Measurements from ENCODE around the gene SEZ6L.

The SEZ6L gene

DNA sequence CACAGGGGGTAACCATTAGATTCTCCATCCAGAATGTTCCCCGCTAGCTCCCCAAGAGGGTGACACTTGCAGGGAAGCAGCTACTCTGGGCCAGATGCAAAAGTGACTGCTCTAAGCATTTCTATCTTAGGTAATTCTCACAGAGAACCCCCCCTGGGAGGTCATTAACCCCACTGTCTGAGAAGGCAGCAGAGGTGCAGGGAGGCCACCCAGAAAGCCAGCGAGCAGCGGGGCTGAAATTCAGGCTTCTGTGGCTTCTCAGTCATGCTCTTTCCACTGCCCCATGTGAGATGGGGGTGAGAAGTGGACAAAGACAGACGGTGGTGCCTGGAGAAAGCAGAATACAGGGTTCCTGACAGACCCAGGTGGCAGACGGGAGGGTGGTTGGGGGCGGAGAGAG, 145.4 kb downstream of the SEZ6L start:
- CTCF ChIA-PET, result no interaction called here
- no peaks in the 10 kb centered on the region for H3K4me1 Mint-ChIP-seq
- no peak overlapping the region for H3K4me3 Mint-ChIP-seq
- no peak overlapping the region for H3K27ac Mint-ChIP-seq
- no peaks in the 10 kb centered on the region for H3K9me3 Mint-ChIP-seq
- peaks cover 30% of the 10 kb centered on the region for H3K27me3 Mint-ChIP-seq
- no peak for DNase-seq
- no peaks in the 10 kb centered on the region for H3K36me3 Mint-ChIP-seq

DNA sequence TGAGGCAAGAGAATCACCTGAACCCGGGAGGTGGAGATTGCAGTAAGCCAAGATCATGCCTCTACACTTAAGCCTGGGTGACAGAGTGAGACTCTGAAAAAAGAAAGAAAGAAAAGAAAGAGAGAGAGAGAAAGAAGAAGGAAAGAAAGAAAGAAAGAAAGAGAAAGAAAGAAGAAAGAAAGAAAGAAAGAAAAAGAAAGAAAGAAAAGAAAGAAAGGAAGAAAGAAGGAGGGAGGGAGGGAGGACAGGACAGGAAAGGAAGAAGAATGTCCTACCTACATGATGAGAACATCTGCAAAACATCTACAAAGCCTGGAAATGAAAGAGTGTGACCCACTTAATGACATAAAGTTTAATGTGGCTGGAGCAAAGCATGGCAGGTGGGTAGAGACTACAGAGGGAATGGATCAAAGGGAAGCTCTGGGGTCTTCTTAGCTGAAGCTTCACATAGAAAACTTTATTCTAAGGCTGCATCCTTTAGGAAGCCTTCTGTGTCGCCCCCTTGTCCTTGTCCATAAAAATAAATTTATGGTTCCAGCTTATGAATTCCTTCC, 147.5 kb downstream of the SEZ6L start:
- CTCF ChIA-PET, result interaction anchor here (0.5 kb wide), 1 partner anchor 1177 kb away, joined by 3 read pairs; no protein-coding TSS in a partner anchor
- Mint-ChIP-seq H3K9me3 (no peaks in the 10 kb centered on the region), H3K27me3 (peaks cover 30% of the 10 kb centered on the region), H3K4me1 (no peaks in the 10 kb centered on the region), H3K27ac (no peak overlapping the region), H3K36me3 (no peaks in the 10 kb centered on the region), H3K4me3 (no peak overlapping the region)
- DNase-seq, result no peak

DNA sequence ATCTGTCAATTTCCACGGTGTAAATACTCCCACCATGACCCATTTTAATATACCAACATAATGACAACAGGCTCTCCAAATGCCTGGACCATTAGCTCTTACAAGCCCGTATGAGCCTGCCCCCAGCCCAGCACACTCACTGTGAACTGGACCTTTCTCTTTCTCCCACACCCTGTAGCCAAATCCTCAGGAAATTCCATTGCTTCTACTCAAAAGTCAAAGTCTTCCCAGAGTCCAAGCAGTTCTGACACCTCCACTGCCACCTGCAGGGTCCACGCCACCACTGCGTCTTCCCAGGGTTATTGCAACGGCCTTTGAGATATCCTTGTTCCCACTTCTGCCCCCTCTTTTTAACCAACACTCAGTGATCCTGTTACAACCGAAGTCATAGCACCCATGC, 149.7 kb downstream of the SEZ6L start:
- Mint-ChIP-seq H3K36me3 (no peaks in the 10 kb centered on the region), H3K4me1 (no peaks in the 10 kb centered on the region), H3K27ac (no peak overlapping the region), H3K9me3 (no peaks in the 10 kb centered on the region), H3K27me3 (peaks cover 30% of the 10 kb centered on the region), H3K4me3 (no peak overlapping the region)
- CTCF ChIA-PET, result interaction anchor here (0.6 kb wide), 1 partner anchor 222 kb away, joined by 3 read pairs; no protein-coding TSS in a partner anchor
- DNase-seq, result no peak

DNA sequence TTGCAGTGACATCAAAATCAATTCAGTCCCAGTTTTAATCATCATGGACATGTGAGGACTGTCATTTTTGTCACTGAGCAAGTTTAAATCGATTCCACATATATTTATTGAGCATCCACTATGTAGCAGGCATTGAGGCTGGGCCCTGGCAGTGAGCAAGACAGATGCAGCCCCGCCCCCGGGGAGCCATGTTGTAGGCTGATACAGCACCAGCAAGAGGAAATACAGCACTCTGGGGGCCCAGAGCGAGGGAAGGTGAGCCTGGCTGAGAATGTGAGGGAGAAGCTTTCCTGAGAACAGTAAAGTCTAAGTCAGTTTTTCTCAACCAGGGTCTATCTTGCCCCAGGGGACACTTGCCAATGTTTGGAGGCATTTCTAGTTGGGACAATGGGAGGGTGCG, 151.2 kb downstream of the SEZ6L start:
- peaks cover 17% of the 10 kb centered on the region for H3K27me3 Mint-ChIP-seq
- H3K27ac Mint-ChIP-seq, result no peak overlapping the region
- H3K4me3 Mint-ChIP-seq, result no peak overlapping the region
- no peaks in the 10 kb centered on the region for H3K9me3 Mint-ChIP-seq
- H3K36me3 Mint-ChIP-seq, result no peaks in the 10 kb centered on the region
- no peaks in the 10 kb centered on the region for H3K4me1 Mint-ChIP-seq
- CTCF ChIA-PET, result interaction anchor here (1.4 kb wide), 1 partner anchor 10 kb away, joined by 4 read pairs; no protein-coding TSS in a partner anchor
- DNase-seq, result no peak

DNA sequence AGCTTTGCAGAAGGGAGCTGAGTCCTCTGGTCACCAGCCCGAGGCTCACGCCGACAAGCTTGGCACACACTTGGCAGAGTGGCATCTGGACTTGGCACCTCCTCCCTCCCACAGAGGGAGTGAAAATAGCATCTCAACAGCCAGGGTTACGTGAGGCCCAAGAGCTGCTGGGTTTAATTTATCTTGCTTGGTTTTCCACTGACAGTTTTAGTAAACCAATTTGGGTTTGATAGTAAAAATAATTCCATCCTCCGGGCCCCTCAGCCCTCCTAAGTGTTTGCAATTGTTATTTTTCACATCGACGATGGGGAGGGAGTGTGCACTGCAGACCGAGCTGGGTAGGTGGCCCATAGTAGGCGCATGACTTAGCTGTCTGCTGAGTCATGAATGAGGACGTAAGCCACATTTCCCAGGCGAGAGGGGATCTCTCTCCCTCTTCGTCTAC, 152.2 kb downstream of the SEZ6L start:
- no peaks in the 10 kb centered on the region for H3K36me3 Mint-ChIP-seq
- no peak for DNase-seq
- H3K9me3 Mint-ChIP-seq, result no peaks in the 10 kb centered on the region
- CTCF ChIA-PET, result interaction anchor here (1.4 kb wide), 1 partner anchor 9 kb away, joined by 4 read pairs; no protein-coding TSS in a partner anchor
- no peak overlapping the region for H3K4me3 Mint-ChIP-seq
- H3K4me1 Mint-ChIP-seq, result no peaks in the 10 kb centered on the region
- H3K27me3 Mint-ChIP-seq, result peaks cover 10% of the 10 kb centered on the region
- no peak overlapping the region for H3K27ac Mint-ChIP-seq

DNA sequence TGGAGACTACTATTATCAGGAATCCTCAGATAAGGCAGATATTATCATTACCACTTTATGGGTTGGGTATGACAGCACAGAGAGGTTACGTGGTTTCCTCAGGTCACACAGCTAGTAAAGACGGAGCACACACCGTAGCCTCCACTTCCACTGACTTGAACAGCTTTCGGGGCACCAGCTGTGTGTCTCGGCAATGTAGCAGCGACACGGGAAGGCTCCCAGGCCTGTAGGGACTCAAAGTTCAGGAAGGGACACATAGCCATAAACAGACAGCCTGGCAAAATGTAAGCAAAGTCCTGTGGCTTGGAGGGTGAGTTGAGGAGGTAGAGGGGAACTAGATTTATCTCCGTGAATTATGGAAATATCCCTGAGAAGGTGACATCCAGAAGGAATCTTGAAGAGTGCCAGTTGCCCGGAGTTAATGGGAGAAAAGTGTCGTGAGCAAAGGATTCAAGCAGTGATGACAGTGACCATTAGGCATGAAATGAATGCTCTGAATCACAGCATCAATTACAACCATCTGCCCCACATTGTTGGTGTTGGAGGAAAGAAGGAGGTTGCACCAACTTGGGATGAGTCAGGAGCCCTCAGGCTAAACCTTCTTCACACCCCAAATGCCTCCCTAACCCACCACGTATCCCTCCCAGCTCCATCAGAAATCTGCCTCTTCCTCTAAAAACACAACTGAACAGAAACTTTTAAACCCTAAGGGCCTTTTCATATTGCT, 153.1 kb downstream of the SEZ6L start:
- Mint-ChIP-seq H3K27ac (no peak overlapping the region), H3K4me1 (no peaks in the 10 kb centered on the region), H3K36me3 (no peaks in the 10 kb centered on the region), H3K4me3 (no peak overlapping the region), H3K27me3 (peaks cover 4% of the 10 kb centered on the region), H3K9me3 (no peaks in the 10 kb centered on the region)
- DNase-seq, result no peak
- CTCF ChIA-PET, result interaction anchor here (1.5 kb wide), 1 partner anchor 9 kb away, joined by 4 read pairs; no protein-coding TSS in a partner anchor

DNA sequence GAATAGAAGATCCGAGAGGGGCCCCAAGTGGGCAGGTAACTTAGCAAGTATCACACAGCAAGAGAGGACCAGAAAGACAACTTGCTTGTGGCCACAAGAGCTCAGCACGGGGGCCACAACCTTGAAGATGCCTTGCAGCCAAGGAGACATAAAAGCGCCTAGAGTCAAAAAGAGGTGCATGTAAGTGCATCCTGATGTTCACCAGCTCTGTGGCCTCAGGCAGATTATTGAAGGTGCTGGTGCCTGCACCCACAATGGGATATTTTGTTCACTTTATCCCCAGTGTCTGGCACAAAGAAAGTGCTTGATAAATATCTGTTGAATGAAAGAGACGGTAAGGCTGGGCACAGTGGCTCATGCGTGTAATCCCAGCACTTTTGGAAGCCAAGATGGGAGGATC, 153.8 kb downstream of the SEZ6L start:
- DNase-seq, result no peak
- Mint-ChIP-seq H3K9me3 (no peaks in the 10 kb centered on the region), H3K4me3 (no peak overlapping the region), H3K27me3 (peaks cover 4% of the 10 kb centered on the region), H3K4me1 (no peaks in the 10 kb centered on the region), H3K27ac (no peak overlapping the region), H3K36me3 (no peaks in the 10 kb centered on the region)
- CTCF ChIA-PET, result interaction anchor here (1.5 kb wide), 1 partner anchor 8 kb away, joined by 4 read pairs; no protein-coding TSS in a partner anchor

DNA sequence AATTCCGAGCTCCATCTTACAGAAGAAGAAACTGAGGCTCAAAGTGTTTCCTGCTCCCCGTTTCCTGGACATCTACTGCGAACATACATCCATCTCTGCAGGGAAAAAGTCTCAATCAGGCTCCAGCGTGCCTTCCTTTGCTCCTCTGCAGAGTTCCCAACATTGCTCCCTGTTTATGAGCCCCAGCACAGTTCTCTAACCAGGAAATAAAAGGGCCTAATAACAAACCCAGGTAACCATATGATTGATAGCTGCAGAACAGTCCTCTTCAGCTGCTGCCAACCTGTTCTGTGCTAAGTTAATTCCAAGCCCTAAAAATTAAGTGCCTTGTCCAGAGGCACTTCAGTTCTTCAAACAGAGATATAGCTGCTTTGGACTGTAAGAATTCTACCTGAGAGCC, 154.9 kb downstream of the SEZ6L start:
- Mint-ChIP-seq H3K27me3 (peaks cover 8% of the 10 kb centered on the region), H3K4me1 (no peaks in the 10 kb centered on the region), H3K36me3 (no peaks in the 10 kb centered on the region), H3K9me3 (no peaks in the 10 kb centered on the region), H3K4me3 (no peak overlapping the region), H3K27ac (no peak overlapping the region)
- CTCF ChIA-PET, result interaction anchor here (1.1 kb wide), 1 partner anchor 22 kb away, joined by 4 read pairs; no protein-coding TSS in a partner anchor
- DNase-seq, result no peak

DNA sequence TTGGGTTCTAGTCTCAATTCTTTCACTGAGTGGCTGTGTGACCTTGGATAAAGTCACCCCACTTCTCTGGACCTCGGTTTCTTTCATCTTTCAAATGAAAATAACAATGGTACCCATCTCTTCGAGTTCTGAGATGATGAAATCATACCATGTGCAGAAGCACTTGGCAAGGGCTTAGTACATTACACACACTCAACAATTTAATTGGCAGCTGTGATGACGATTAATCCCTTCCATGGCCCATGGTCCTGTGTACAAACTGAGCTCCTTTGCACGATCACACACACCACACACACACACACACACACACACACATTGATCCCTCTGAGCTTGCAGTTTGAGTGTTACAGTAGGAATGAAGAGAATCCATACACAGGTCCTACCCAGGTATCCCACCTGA, 156.4 kb downstream of the SEZ6L start:
- no peak for DNase-seq
- no peaks in the 10 kb centered on the region for H3K9me3 Mint-ChIP-seq
- no peaks in the 10 kb centered on the region for H3K36me3 Mint-ChIP-seq
- H3K27me3 Mint-ChIP-seq, result peaks cover 9% of the 10 kb centered on the region
- H3K4me3 Mint-ChIP-seq, result no peak overlapping the region
- no peak overlapping the region for H3K27ac Mint-ChIP-seq
- CTCF ChIA-PET, result no interaction called here
- H3K4me1 Mint-ChIP-seq, result no peaks in the 10 kb centered on the region

DNA sequence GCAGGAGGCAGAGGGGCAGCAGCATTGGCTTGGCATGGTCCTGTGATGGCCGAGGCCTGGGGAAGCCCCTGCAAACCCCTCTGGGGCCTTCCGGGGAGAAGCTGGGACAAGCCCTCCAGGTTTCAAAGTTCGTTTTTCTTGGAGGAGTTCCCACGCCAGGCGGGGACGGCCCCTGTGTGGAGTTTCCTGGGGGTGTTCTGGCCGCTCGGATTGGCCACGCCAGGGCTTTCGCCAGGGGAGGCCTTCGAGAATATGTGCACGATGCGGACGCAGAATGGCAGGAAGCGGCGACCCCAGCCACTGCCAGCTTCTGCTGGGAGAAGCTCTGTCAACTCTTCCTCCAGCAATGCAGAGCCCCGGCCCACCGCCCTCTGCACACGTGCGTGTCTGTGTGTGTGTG, 157.5 kb downstream of the SEZ6L start:
- H3K9me3 Mint-ChIP-seq, result no peaks in the 10 kb centered on the region
- no peaks in the 10 kb centered on the region for H3K4me1 Mint-ChIP-seq
- CTCF ChIA-PET, result no interaction called here
- H3K4me3 Mint-ChIP-seq, result no peak overlapping the region
- no peaks in the 10 kb centered on the region for H3K36me3 Mint-ChIP-seq
- DNase-seq, result no peak
- no peak overlapping the region for H3K27ac Mint-ChIP-seq
- peaks cover 13% of the 10 kb centered on the region for H3K27me3 Mint-ChIP-seq

DNA sequence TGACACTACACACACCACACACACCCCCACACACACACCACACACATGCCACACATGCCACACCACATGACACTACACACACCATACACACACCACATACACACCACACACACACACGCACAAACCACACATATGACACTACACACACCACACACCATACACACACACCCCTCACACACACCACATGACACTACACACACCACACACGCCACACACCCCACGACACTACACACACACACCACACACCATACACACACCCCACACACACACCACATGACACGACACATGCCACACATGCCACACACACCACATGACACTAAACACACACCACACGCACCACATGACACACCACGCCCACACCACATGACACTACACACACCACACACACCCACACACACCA, 158.0 kb downstream of the SEZ6L start:
- H3K27me3 Mint-ChIP-seq, result peaks cover 13% of the 10 kb centered on the region
- H3K36me3 Mint-ChIP-seq, result no peaks in the 10 kb centered on the region
- H3K9me3 Mint-ChIP-seq, result no peaks in the 10 kb centered on the region
- H3K4me1 Mint-ChIP-seq, result no peaks in the 10 kb centered on the region
- no peak overlapping the region for H3K27ac Mint-ChIP-seq
- DNase-seq, result no peak
- CTCF ChIA-PET, result no interaction called here
- no peak overlapping the region for H3K4me3 Mint-ChIP-seq

DNA sequence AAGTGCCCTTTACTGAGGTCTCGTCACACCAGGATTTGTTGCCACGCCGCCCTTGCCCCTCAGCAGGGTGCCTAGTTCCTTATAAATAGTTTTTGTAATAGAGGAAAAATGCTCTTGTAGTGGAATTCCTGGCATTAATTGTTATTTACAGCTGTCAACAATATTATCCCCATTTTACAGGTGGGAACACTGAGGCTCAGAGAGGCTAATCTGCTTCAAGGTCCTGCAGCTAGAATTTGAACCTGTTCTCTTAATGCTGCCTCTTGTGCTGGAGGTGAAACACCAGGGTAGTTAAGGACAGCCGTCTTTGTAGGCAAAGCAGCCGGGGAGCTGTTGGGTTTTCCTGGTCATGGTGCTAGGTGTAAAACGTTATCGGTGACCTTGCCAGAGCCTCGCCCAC, 159.0 kb downstream of the SEZ6L start:
- no peaks in the 10 kb centered on the region for H3K9me3 Mint-ChIP-seq
- no peak overlapping the region for H3K4me3 Mint-ChIP-seq
- CTCF ChIA-PET, result no interaction called here
- peaks cover 13% of the 10 kb centered on the region for H3K27me3 Mint-ChIP-seq
- no peaks in the 10 kb centered on the region for H3K36me3 Mint-ChIP-seq
- no peaks in the 10 kb centered on the region for H3K4me1 Mint-ChIP-seq
- DNase-seq, result no peak
- no peak overlapping the region for H3K27ac Mint-ChIP-seq

DNA sequence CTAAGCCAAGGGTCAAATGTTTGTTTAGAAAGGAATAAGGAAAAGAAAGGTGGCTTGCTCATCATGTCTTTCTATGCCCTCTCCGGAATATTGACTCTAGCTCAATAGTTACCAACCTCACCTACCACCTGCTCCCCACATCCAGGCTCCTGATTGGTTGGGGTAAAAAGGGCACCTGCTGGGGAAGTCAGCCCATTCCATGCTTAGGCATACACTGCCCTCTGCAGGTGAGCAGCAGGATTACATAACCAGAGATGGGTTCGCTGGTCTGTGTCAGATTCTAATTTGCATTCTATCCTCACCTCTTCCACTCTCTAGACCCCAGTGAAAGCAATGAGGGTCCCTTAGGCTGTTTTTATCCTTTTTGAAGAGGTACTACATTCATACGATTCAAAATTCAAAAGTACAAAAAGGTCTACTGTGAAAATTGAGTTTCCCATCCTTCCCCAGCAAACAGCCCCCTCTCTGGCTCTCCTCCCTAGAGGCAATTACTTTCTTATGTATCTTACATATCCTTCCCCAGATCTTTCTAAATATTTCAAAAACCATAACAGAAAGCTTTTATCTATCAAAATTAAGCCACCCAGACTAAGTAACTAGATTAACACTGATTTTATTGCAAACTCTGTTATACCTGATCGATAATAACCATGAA, 161.8 kb downstream of the SEZ6L start:
- CTCF ChIA-PET, result interaction anchor here (0.6 to 1.8 kb wide), 11 partner anchors 8 to 1129 kb away, joined by 3 to 6 read pairs (median 3); no protein-coding TSS in a partner anchor
- Mint-ChIP-seq H3K9me3 (no peaks in the 10 kb centered on the region), H3K27ac (no peak overlapping the region), H3K4me1 (no peaks in the 10 kb centered on the region), H3K27me3 (peaks cover 32% of the 10 kb centered on the region), H3K36me3 (no peaks in the 10 kb centered on the region), H3K4me3 (no peak overlapping the region)
- DNase-seq, result peak; percentile 76

DNA sequence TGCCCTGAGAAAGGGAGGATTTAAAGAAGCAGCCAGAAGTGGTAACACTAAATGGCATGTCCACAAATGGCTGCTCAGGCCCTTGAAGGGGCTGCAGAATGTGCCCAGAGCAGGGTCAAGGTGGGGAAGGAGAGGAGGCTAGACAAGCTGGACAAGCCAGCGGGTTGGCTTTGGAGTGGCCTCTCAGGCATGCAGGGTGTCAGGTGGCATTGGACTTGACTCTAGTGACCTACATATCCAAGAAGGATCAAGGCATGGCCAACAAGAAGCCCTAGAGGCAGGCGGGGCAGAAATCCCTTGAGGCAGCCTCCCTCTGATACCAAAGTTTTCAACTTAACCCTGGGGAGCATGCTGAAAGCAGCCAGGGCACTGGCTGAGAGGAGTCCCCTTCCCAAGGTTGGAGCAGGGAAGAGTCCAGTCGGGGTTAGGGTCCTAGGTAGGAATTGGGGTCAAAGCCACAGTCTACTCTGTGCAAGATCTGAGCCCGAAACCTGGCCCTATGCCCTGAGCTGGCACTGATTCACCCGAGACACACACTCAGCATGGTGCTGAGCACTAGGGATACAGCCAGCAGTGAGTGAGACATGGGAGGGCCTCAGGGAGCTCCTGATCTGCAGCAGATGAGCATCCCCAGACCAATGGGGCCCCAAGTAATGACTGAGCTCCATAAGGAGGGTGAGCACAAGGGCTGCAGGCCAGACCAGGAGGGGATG, 164.0 kb downstream of the SEZ6L start:
- Mint-ChIP-seq H3K36me3 (no peaks in the 10 kb centered on the region), H3K27me3 (peaks cover 43% of the 10 kb centered on the region), H3K4me3 (no peak overlapping the region), H3K4me1 (no peaks in the 10 kb centered on the region), H3K27ac (no peak overlapping the region), H3K9me3 (no peaks in the 10 kb centered on the region)
- DNase-seq, result no peak
- CTCF ChIA-PET, result interaction anchor here (0.6 to 1.6 kb wide), 5 partner anchors 26 to 511 kb away, joined by 3 to 5 read pairs (median 3); no protein-coding TSS in a partner anchor
